Thyroid gland (tissue), 4 donors: Measurements from ENCODE around the gene PPP1R13B.

Experiments
- POLR2A ChIP-seq, 2 donors: fragments of 450-650 bp; IDR thresholded peaks; one replicate each; pipeline ENCODE4 v1.6.1; 2017; ENCODE audit warnings: antibody characterized with exemption in 2 of 2, mild to moderate bottlenecking in 2 of 2, moderate library complexity in 1 of 2
- TF ChIP-seq, protein P1 (sequence below), 6 experiments: fragments of 200-600 bp in 3 of 6; fragments of 450-650 bp in 3 of 6; sonication (generic) in 3 of 6; IDR thresholded peaks; one replicate each; pipeline ENCODE4 v1.5.1; 2016 to 2019; ENCODE audit warnings: antibody characterized with exemption in 6 of 6, mild to moderate bottlenecking in 2 of 6, inconsistent platforms in 1 of 6, moderate library complexity in 1 of 6

DNA sequence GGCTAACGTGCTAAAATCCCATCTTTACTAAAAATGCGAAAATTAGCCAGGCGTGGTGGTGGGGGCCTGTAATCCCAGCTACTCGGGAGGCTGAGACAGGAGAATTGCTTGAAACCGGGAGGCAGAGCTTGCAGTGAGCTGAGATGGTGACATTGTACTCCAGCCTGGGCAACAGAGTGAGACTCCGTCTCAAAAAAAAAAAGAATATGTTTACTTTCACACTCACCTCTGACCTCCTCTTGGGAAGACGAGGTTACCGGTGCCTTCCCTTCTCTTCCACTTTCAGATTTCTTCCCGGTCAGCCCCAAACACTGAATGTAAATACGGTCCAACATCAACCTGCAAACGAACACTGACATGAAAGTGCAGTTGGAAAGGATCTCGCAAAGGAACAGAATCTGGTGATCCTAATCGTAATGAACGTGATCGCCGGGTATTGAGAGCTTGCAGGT lies 31.8 kb upstream of the PPP1R13B start:
- TF ChIP-seq, protein P1, sequence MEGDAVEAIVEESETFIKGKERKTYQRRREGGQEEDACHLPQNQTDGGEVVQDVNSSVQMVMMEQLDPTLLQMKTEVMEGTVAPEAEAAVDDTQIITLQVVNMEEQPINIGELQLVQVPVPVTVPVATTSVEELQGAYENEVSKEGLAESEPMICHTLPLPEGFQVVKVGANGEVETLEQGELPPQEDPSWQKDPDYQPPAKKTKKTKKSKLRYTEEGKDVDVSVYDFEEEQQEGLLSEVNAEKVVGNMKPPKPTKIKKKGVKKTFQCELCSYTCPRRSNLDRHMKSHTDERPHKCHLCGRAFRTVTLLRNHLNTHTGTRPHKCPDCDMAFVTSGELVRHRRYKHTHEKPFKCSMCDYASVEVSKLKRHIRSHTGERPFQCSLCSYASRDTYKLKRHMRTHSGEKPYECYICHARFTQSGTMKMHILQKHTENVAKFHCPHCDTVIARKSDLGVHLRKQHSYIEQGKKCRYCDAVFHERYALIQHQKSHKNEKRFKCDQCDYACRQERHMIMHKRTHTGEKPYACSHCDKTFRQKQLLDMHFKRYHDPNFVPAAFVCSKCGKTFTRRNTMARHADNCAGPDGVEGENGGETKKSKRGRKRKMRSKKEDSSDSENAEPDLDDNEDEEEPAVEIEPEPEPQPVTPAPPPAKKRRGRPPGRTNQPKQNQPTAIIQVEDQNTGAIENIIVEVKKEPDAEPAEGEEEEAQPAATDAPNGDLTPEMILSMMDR (IDR thresholded peaks at IDR 0.05): no peak
- no peak for TF ChIP-seq POLR2A (IDR thresholded peaks at IDR 0.05)
